Vagina (tissue), 2 donors: ENCODE results near the gene IRF5. TPM values are rescaled to one million over a fixed set of nuclear protein-coding genes. Genes with fewer than 3 reads are reported as not detected.
"Not testable (repeated sequence)": the region's sequence is repeated elsewhere in the genome, so short reads cannot be mapped to it uniquely, and the experiment has no call there.

ENCODE experiments used
- DNase-seq, 2 donors: peaks; one replicate each; pipeline ENCODE4 v3.0.0-alpha.2; 2017; ENCODE audit errors: extremely low spot score in 2 of 2
- H3K27ac ChIP-seq: fragments of 200-600 bp; sonication (generic); one replicate; pipeline ENCODE4 v1.5.1; 2019
- H3K27me3 ChIP-seq: fragments of 200-600 bp; sonication (generic); one replicate; pipeline ENCODE4 v1.5.1; 2019
- H3K36me3 ChIP-seq, 2 donors: fragments of 200-600 bp; sonication (generic); one replicate each; pipeline ENCODE4 v1.5.1; 2017 to 2019
- H3K4me1 ChIP-seq: fragments of 200-600 bp; sonication (generic); one replicate; pipeline ENCODE4 v1.5.1; 2019
- H3K4me3 ChIP-seq, 2 donors: fragments of 200-600 bp; sonication (generic); 1 replicate in 1 of 2; 2 replicates in 1 of 2; pipeline ENCODE4 v1.5.1; 2016 to 2019
- H3K9me3 ChIP-seq: fragments of 200-600 bp; sonication (generic); one replicate; pipeline ENCODE4 v1.5.1; 2019
- CTCF ChIP-seq, 3 experiments: fragments of 450-650 bp in 2 of 3; fragments of 200-600 bp in 1 of 3; sonication (generic) in 1 of 3; IDR thresholded peaks; one replicate each; pipeline ENCODE4 v1.5.1; 2017 to 2019; ENCODE audit warnings: antibody characterized with exemption in 3 of 3, mild to moderate bottlenecking in 2 of 3, moderate library complexity in 2 of 3
- POLR2A ChIP-seq, 2 donors: fragments of 450-650 bp; IDR thresholded peaks; one replicate each; pipeline ENCODE4 v1.6.1; 2017; ENCODE audit warnings: antibody characterized with exemption in 2 of 2, mild to moderate bottlenecking in 2 of 2, moderate library complexity in 2 of 2
- POLR2AphosphoS5 ChIP-seq, 2 donors: sonication (generic); formaldehyde crosslinking; IDR thresholded peaks; one replicate each; pipeline ENCODE4 v1.9.0; 2017; ENCODE audit warnings: antibody characterized with exemption in 2 of 2, mild to moderate bottlenecking in 2 of 2, low read depth in 1 of 2; ENCODE audit not compliant: insufficient read depth in 1 of 2
- intact Hi-C: fragments of 100-400 bp; cut with DNase I; formaldehyde crosslinking; loops from one replicate; pipeline ENCODE4 v1.15.1; 2023
- total RNA-seq: library from RNA; depleted of rRNA; stranded (reverse); fragments of >200 nt; gene quantifications from one replicate; pipeline ENCODE4 v1.2.3, GENCODE V29; 2016

The IRF5 gene
- total RNA-seq, 1 donor from 2014 or later = 15.0 TPM

GRCh38 chr7:128940494-128941322, 3.0 kb downstream of the IRF5 start:
- TF ChIP-seq POLR2AphosphoS5 (IDR thresholded peaks at IDR 0.05; ENCODE audit: insufficient read depth in 1 of 2, low read depth in 1 of 2) = no peak
- TF ChIP-seq POLR2A (IDR thresholded peaks at IDR 0.05) = no peak
- TF ChIP-seq CTCF (IDR thresholded peaks at IDR 0.05) = no peak
- Histone ChIP-seq H3K4me1 (peaks cover 9% of the 10 kb centered on the region), H3K9me3 (no peaks in the 10 kb centered on the region), H3K4me3 (no peak overlapping the region), H3K36me3 (no peaks in the 10 kb centered on the region), H3K27me3 (no peaks in the 10 kb centered on the region), H3K27ac (no peak overlapping the region)
- intact Hi-C loops = no loop called here
- peak in 1 of 2 donors; percentile 77 for DNase-seq

- Histone ChIP-seq H3K36me3 (no peaks in the 10 kb centered on the region), H3K4me3 (no peak overlapping the region), H3K27ac (no peak overlapping the region), H3K9me3 (no peaks in the 10 kb centered on the region), H3K27me3 (no peaks in the 10 kb centered on the region), H3K4me1 (peaks cover 9% of the 10 kb centered on the region)
- TF ChIP-seq POLR2A (IDR thresholded peaks at IDR 0.05) = no peak
- TF ChIP-seq POLR2AphosphoS5 (IDR thresholded peaks at IDR 0.05; ENCODE audit: insufficient read depth in 1 of 2, low read depth in 1 of 2) = no peak
- TF ChIP-seq CTCF (IDR thresholded peaks at IDR 0.05) = no peak
- intact Hi-C loops = no loop called here
- no peak for DNase-seq
These were observed 3.7 kb downstream of the IRF5 start for GRCh38 chr7:128941323-128941890.

- intact Hi-C loops = no loop called here
- Histone ChIP-seq H3K4me3 (no peak overlapping the region), H3K36me3 (no peaks in the 10 kb centered on the region), H3K27ac (no peak overlapping the region), H3K4me1 (peaks cover 9% of the 10 kb centered on the region), H3K9me3 (no peaks in the 10 kb centered on the region), H3K27me3 (no peaks in the 10 kb centered on the region)
- TF ChIP-seq CTCF (IDR thresholded peaks at IDR 0.05) (no peak), POLR2A (IDR thresholded peaks at IDR 0.05) (no peak), POLR2AphosphoS5 (IDR thresholded peaks at IDR 0.05; ENCODE audit: insufficient read depth in 1 of 2, low read depth in 1 of 2) (no peak)
- DNase-seq = peak in 1 of 2 donors; percentile 80
These were observed 4.3 kb downstream of the IRF5 start for GRCh38 chr7:128941946-128942526.

GRCh38 chr7:128943251-128943650, 5.5 kb downstream of the IRF5 start:
- DNase-seq, intact Hi-C loops, H3K4me1 ChIP-seq, H3K27ac ChIP-seq, H3K27me3 ChIP-seq, H3K36me3 ChIP-seq, H3K9me3 ChIP-seq, H3K4me3 ChIP-seq: not testable (repeated sequence)

GRCh38 chr7:128944487-128945236, 6.9 kb downstream of the IRF5 start:
- no peak for DNase-seq
- H3K4me1 ChIP-seq = no peaks in the 10 kb centered on the region
- H3K36me3 ChIP-seq = no peaks in the 10 kb centered on the region
- no peak overlapping the region for H3K4me3 ChIP-seq
- H3K9me3 ChIP-seq = no peaks in the 10 kb centered on the region
- intact Hi-C loops = no loop called here
- no peak overlapping the region for H3K27ac ChIP-seq
- H3K27me3 ChIP-seq = no peaks in the 10 kb centered on the region
- no peak for TF ChIP-seq POLR2AphosphoS5 (IDR thresholded peaks at IDR 0.05; ENCODE audit: insufficient read depth in 1 of 2, low read depth in 1 of 2)
- no peak for TF ChIP-seq POLR2A (IDR thresholded peaks at IDR 0.05)
- no peak for TF ChIP-seq CTCF (IDR thresholded peaks at IDR 0.05)
